ENCODE data around the gene ADAMTS12.

The ADAMTS12 gene

DNA sequence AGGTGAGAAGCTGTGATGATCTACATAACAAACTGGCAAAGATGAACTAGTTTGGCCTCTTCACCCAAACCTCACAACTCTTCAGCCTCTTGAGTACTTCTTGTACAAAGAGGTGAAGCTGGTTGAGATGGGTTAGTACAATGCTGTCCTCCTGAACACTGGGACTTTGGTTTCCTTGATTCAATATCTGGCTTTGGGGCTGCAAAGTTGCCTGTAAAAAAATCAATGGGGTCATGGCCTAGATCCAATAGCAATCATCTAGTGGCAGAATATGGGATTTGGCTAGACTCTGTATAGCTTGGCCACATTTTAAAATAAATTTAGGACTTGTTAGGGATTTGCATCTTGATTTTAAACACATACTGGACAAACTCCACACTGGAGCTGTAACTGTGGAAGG lies 179.1 kb downstream of the ADAMTS12 start:
- DNase-seq (ENCODE audit: low read depth): no peak

DNA sequence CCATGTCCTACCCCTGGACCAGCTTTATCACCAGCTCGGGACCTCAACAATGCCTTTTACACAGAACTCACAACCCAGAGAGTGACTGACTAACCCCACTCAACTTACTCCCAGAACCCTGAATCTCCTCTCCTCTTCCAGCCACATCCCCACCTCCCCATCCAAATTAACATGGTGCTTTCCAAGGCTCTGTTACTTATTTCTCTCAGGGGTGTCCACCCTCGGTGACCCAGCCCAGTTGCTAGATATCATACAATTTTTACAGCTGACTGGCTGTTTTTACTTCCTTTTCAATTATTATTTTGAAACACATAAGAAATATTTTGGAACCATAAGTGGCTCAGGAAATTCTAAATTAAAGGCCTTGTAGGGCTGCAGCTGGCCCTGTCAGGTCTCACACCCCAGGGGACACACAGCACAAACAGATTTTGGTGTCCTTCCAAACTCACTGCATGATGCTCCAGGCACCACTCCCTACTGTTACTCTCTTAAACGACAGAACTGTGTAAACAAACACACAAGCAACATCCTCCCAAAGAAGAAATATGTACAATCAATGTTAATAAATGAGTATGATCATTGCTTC lies 180.6 kb downstream of the ADAMTS12 start:
- no peak for DNase-seq (ENCODE audit: low read depth)

GRCh38 chr5:33702867-33703266 lies 188.9 kb downstream of the ADAMTS12 start:
- DNase-seq (ENCODE audit: low read depth): no peak

GRCh38 chr5:33701951-33702350 lies 189.8 kb downstream of the ADAMTS12 start:
- DNase-seq (ENCODE audit: low read depth): no peak

DNA sequence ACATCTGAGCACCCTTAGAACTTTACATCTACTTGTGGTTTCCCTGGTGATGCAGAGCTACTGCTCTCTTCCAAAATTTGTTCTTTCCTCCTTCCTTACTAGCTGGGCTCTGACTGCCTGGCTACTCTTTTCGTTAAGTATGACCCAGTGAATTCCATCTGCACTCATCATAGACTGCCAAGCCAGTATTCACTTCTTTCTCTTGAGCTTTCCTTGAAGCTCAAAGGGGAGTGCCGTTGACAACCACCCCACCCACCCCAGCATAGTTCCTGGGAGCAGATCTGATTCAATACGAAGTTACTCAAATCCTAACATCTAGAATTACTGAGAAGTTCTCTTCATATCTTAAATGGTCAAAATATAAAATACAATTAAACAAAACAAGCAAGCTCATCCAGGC lies 190.5 kb downstream of the ADAMTS12 start:
- no peak for DNase-seq (ENCODE audit: low read depth)

- DNase-seq (ENCODE audit: low read depth): no peak
Observed at GRCh38 chr5:33696411-33696810, 195.4 kb downstream of the ADAMTS12 start.

DNA sequence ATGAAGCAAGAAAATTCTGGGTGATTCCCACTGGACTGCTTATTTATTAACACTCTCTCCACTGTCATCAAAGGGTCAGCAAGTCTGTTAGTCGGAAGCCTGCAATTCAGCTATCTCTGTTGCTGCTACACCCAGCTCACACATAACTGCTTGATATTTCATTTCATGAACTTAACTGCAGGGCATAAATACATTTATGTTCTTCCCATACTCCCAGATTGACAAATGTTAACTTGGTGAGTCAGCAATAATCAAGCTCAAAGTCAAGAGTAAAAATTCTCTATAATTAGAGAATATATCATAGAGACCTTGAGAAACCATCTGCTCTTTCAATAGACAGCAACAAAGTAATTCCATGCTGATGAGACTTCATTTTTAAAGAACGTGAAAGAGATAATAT lies 198.8 kb downstream of the ADAMTS12 start:
- DNase-seq (ENCODE audit: low read depth): no peak

DNA sequence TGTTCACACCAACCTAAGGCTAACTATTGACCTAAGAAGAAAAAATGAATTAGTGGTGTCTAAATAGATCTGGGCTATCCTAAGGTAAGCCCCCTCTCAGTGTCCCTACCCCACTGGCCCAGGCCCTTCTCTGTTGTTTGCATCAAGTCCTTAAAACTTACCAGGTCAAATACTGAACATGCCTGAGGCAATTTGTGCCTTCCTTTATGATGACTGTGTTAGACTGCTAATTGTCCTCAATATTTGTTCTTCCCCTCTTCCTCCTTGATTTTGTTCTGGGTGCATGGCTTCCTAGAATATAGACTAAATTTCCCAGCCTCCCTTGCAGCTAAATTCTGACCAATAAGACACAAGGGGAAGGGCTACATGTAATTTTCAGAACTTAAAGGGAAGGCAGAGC lies 199.9 kb downstream of the ADAMTS12 start:
- no peak for DNase-seq (ENCODE audit: low read depth)

DNA sequence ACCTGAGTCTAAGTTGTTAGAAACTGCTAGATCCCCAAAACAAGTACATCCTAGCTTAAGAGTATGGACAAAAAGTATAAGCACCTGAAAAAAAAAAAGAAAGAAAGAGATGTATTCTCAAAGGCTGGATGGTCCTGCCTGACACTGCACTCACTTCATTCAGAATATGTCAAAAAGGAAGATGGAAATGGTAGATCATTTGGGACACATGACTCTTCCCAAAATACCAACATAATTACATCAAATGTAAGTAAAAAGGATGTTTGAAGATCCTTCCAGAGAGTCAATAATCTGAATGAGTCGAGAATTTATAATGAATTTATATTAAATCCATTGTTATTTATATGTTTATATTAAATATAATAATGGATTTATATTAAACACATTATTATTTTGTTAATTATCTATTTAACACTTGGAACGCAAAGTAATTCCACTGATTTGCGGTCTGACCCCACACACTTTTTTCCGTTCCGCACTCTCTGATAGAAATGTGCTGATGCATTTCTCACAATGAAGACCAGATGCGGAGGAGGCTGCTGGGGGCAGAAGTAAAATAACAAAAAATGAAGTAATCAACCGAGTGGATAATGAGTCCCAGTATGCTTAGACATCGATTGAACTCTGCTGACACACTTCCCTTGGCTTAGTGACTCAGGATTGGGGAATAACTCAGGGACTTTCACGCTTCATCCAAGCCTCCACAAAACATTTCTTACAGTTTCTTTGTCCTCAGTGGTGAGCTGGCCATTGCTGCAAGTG lies 201.2 kb downstream of the ADAMTS12 start:
- DNase-seq (ENCODE audit: low read depth): no peak

- DNase-seq (ENCODE audit: low read depth): no peak
Observed at GRCh38 chr5:33688526-33688925, 203.3 kb downstream of the ADAMTS12 start.

GRCh38 chr5:33688066-33688465 lies 203.7 kb downstream of the ADAMTS12 start:
- DNase-seq (ENCODE audit: low read depth): no peak

- no peak for DNase-seq (ENCODE audit: low read depth)
Observed at GRCh38 chr5:33685873-33686755, 205.7 kb downstream of the ADAMTS12 start.

DNA sequence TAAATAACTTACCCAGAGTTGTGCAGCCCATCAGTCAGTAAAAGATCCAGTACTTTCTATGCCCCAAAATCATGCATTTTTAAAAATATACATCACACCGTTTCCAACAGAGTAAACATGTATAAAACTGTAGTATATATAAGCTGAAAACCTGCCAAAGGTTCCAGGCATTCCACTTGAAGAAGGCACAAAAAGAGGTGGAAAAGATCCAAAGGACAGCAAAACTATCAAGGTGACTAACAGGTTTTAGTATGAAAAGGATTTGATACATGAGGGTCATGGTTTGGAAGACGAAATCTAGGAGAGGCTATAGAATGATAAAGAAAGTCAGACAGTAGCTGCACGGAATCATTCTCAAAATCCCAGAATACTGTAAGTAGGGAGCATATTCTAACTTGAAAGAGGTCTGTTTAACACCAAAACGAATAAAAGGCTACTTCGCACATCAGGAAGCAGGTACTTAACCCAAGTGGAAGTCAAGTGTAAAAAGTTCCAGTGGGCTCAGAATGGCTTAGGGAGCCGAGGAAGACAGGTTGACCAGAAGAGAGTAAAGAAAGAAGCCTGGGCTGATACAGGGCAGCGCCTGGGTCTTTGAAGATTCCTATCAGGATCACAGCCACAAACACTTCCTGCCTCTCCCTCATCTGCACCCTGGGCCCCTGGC lies 207.2 kb downstream of the ADAMTS12 start:
- no peak for DNase-seq (ENCODE audit: low read depth)

- no peak for DNase-seq (ENCODE audit: low read depth)
Observed at GRCh38 chr5:33679791-33680190, 212.0 kb downstream of the ADAMTS12 start.

- no peak for DNase-seq (ENCODE audit: low read depth)
Observed at GRCh38 chr5:33675958-33676464, 215.8 kb downstream of the ADAMTS12 start.

GRCh38 chr5:33671700-33672291 lies 220.0 kb downstream of the ADAMTS12 start:
- no peak for DNase-seq (ENCODE audit: low read depth)

- DNase-seq (ENCODE audit: low read depth): no peak
Observed at GRCh38 chr5:33662722-33663427, 228.9 kb downstream of the ADAMTS12 start.

GRCh38 chr5:33659526-33660169 lies 232.1 kb downstream of the ADAMTS12 start:
- no peak for DNase-seq (ENCODE audit: low read depth)

DNA sequence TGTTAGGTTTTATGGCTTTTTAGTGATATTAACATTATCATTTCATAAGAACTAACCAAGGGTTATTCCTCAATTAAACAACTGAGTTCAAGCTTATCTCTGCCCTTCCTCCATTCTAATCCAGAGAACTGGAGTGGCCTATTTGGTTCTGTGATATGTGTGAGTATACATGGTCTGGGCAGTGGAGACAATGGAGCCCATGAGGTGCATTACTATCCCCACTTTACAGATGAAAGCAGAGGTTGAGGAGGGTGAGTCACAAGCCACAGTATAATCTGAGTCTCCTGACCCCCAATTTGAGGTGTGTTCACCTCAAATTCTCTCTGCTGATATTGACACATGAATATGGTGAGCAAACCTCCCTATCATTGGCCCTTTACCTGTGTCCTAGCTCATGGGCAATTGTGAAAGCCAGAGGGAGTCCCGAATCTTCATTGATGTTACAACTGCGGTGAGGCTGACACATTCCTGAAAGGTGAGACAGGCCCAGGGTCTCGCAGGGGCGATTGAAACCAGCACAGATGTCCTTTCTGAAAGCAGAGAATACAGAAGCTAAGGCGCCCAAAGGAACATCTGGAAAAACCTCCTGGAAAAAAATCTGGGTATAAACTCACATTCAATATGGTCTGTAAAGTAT lies 233.9 kb downstream of the ADAMTS12 start:
- no peak for DNase-seq (ENCODE audit: low read depth)

DNA sequence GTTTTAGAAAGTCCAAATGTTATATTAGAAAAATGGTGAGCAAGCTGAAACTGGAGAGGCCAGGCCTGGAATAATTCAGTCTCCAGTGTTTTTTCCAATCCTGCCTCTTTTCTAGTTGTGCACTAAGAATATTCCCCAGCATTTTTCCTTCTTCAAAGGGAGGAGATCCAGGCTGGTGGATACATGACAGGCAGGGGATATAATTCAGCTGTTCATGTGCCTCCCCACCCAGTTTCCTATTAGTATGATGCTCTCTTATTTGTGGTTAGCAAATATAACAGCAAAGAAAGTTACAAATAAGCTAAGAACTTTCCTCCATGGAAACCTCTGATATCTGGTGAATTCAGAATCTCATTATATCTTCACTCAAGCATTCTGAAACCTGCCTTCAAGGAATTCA lies 234.6 kb downstream of the ADAMTS12 start:
- DNase-seq (ENCODE audit: low read depth): no peak
